GM19025 (cell line): ENCODE measurements around the gene CAPN10.
A peak's percentile ranks its signal among the peaks of the same experiment; 100 is the strongest.

Source experiments
- ATAC-seq: cut with Tn5 transposase; IDR thresholded peaks from one replicate; pipeline ENCODE4 v1.9.1; 2021; ENCODE audit warnings: mild to moderate bottlenecking, low read depth, moderate library complexity; ENCODE audit not compliant: unreplicated experiment

CAPN10 gene

GRCh38 chr2:240563951-240564560 is 22.5 kb upstream of the CAPN10 start:
- no peak for ATAC-seq

GRCh38 chr2:240564561-240565332 is 21.8 kb upstream of the CAPN10 start:
- ATAC-seq, result no peak

- ATAC-seq, result peak; percentile 25
These were observed 21.0 kb upstream of the CAPN10 start for GRCh38 chr2:240565333-240566202.

GRCh38 chr2:240566203-240567136 is 20.1 kb upstream of the CAPN10 start:
- ATAC-seq, result peak; percentile 46

GRCh38 chr2:240567137-240567871 is 19.2 kb upstream of the CAPN10 start:
- ATAC-seq, result no peak

- ATAC-seq, result peak; percentile 34
These were observed 18.5 kb upstream of the CAPN10 start, which contains the start of gene RNPEPL1 for GRCh38 chr2:240567872-240568677. Gene RNPEPL1 (plus strand): TSS chr2:240568484. CDS start chr2:240568587, 103 bp downstream.

GRCh38 chr2:240568678-240569522 is 17.6 kb upstream of the CAPN10 start:
- peak; percentile 19 for ATAC-seq

- no peak for ATAC-seq
These were observed 17.0 kb upstream of the CAPN10 start for GRCh38 chr2:240569523-240569997.

GRCh38 chr2:240569998-240570530 is 16.5 kb upstream of the CAPN10 start:
- no peak for ATAC-seq

- no peak for ATAC-seq
These were observed 15.8 kb upstream of the CAPN10 start for GRCh38 chr2:240570531-240571313.

- ATAC-seq, result no peak
These were observed 15.1 kb upstream of the CAPN10 start for GRCh38 chr2:240571314-240571973.

- no peak for ATAC-seq
These were observed 14.1 kb upstream of the CAPN10 start for GRCh38 chr2:240572141-240573031.

GRCh38 chr2:240573071-240573515 is 13.4 kb upstream of the CAPN10 start:
- no peak for ATAC-seq

- ATAC-seq, result no peak
These were observed 12.8 kb upstream of the CAPN10 start for GRCh38 chr2:240573516-240574385.
